H1 (cell line): ENCODE results near the gene SBNO2. TPM values are rescaled to one million over a fixed set of nuclear protein-coding genes. Genes with fewer than 3 reads are reported as not detected.

Source experiments
- CTCF ChIA-PET: fragments of 300-600 bp; sonication (Branson Sonifier 250); formaldehyde crosslinking; loops from one replicate; lab custom pipeline; 2021; ENCODE audit not compliant: partially characterized antibody; lab: Charles Lee
- POLR2A ChIA-PET: fragments of 300-600 bp; sonication (Branson Sonifier 250); formaldehyde crosslinking; loops from one replicate; lab custom pipeline; 2021; ENCODE audit warnings: inconsistent platforms; ENCODE audit not compliant: partially characterized antibody; lab: Charles Lee
- DNase-seq, 2 experiments: peaks; one replicate each; pipeline versions ENCODE4 v3.0.0 to v3.0.0-alpha.2; 2010 to 2022; ENCODE audit warnings: low spot score in 2 of 2, low read depth in 1 of 2, mixed read lengths in 1 of 2
- FAIRE-seq: peaks from 2 replicates; lab custom pipeline; 2011; peaks lifted over from hg19 to GRCh38; lab: Jason Lieb, UNC
- H2AFZ ChIP-seq: 2 replicates; pipeline ENCODE4 v1.8.1; 2012; ENCODE audit warnings: low read length, inconsistent platforms
- H2AK5ac ChIP-seq: 2 replicates; pipeline ENCODE4 v1.6.1; 2013; ENCODE audit warnings: low read depth, low read length
- H2BK120ac ChIP-seq: replicated peaks from 2 replicates; pipeline ENCODE3; 2013; ENCODE audit warnings: low read depth, low read length, inconsistent platforms
- H2BK12ac ChIP-seq: 2 replicates; pipeline ENCODE4 v1.6.1; 2013; ENCODE audit warnings: low read depth, low read length
- H2BK15ac ChIP-seq: 2 replicates; pipeline ENCODE4 v1.6.1; 2013; ENCODE audit warnings: low read length
- H2BK20ac ChIP-seq: 2 replicates; pipeline ENCODE4 v1.6.1; 2013; ENCODE audit warnings: low read length
- H2BK5ac ChIP-seq: 2 replicates; pipeline ENCODE4 v1.6.1; 2013; ENCODE audit warnings: low read depth, low read length
- H3K14ac ChIP-seq: 2 replicates; pipeline ENCODE4 v1.6.1; 2013; ENCODE audit warnings: inconsistent platforms; ENCODE audit not compliant: insufficient read length
- H3K18ac ChIP-seq: 2 replicates; pipeline ENCODE4 v1.6.1; 2013; ENCODE audit warnings: low read length; ENCODE audit errors: extremely low read depth
- H3K23ac ChIP-seq: 2 replicates; pipeline ENCODE4 v1.6.1; 2013; ENCODE audit warnings: inconsistent platforms; ENCODE audit not compliant: insufficient read length
- H3K23me2 ChIP-seq: 2 replicates; pipeline ENCODE4 v1.6.1; 2013; ENCODE audit warnings: low read depth, low read length
- H3K27ac ChIP-seq: 2 replicates; pipeline ENCODE4 v1.6.1; 2011; ENCODE audit warnings: low read depth, low read length, inconsistent platforms
- H3K27me3 ChIP-seq, 4 experiments: replicated peaks in 1 of 4; 1 replicate in 1 of 4; 2 replicates in 3 of 4; pipeline versions ENCODE4 v1.6.1 to v1.8.1; 2011 to 2013; ENCODE audit warnings: low read length in 3 of 4, mild to moderate bottlenecking in 3 of 4, inconsistent platforms in 2 of 4, mixed read lengths in 2 of 4, moderate library complexity in 1 of 4; ENCODE audit not compliant: control insufficient read depth in 3 of 4, insufficient read depth in 3 of 4; ENCODE audit errors: extremely low read depth in 1 of 4
- H3K36me3 ChIP-seq, 4 experiments: 2 replicates each; pipeline versions ENCODE4 v1.6.1 to v1.8.1; 2011 to 2013; ENCODE audit warnings: mild to moderate bottlenecking in 4 of 4, low read length in 3 of 4, moderate library complexity in 2 of 4, control low read depth in 1 of 4, inconsistent platforms in 1 of 4; ENCODE audit not compliant: insufficient read depth in 4 of 4, control insufficient read depth in 2 of 4
- H3K4ac ChIP-seq: replicated peaks from 2 replicates; pipeline ENCODE3; 2013; ENCODE audit warnings: low read length, low read depth, mixed read lengths, inconsistent platforms; ENCODE audit not compliant: insufficient read length
- H3K4me1 ChIP-seq, 4 experiments: replicated peaks in 1 of 4; 1 replicate in 1 of 4; 2 replicates in 3 of 4; pipeline versions ENCODE4 v1.6.1 to v1.8.1; 2011 to 2013; ENCODE audit warnings: low read length in 3 of 4, inconsistent platforms in 2 of 4, mixed read lengths in 1 of 4; ENCODE audit not compliant: insufficient read depth in 4 of 4, control insufficient read depth in 3 of 4
- H3K4me2 ChIP-seq, 2 experiments: 2 replicates each; pipeline versions ENCODE4 v1.6.1 to v1.8.1; 2011 to 2013; ENCODE audit warnings: low read depth in 2 of 2, low read length in 2 of 2, control low read depth in 1 of 2, inconsistent platforms in 1 of 2, mild to moderate bottlenecking in 1 of 2; ENCODE audit not compliant: insufficient read depth in 1 of 2
- H3K4me3 ChIP-seq, 4 experiments: fragments of 200-600, 300-600 bp in 1 of 4; sonication (generic), shearing (Covaris generic), sonication (Bioruptor Twin) in 1 of 4; 2 replicates each; pipeline versions ENCODE4 v1.5.1 to v1.8.1; 2011 to 2016; ENCODE audit warnings: low read length in 4 of 4, low read depth in 3 of 4, control low read depth in 2 of 4, inconsistent platforms in 2 of 4, mild to moderate bottlenecking in 2 of 4, mixed read lengths in 1 of 4, moderate library complexity in 1 of 4; ENCODE audit not compliant: insufficient read depth in 2 of 4; ENCODE audit errors: extremely low read depth in 1 of 4
- H3K56ac ChIP-seq: replicated peaks from 2 replicates; pipeline ENCODE3; 2013; ENCODE audit warnings: low read depth, mild to moderate bottlenecking, mixed read lengths, low read length, inconsistent platforms; ENCODE audit not compliant: insufficient read length
- H3K79me1 ChIP-seq: 2 replicates; pipeline ENCODE4 v1.6.1; 2013; ENCODE audit warnings: low read depth, low read length, control low read depth
- H3K79me2 ChIP-seq, 2 experiments: 2 replicates each; pipeline versions ENCODE4 v1.6.1 to v1.8.1; 2012 to 2013; ENCODE audit warnings: low read length in 2 of 2, mild to moderate bottlenecking in 2 of 2, inconsistent platforms in 1 of 2; ENCODE audit not compliant: insufficient read depth in 2 of 2, control insufficient read depth in 1 of 2
- H3K9ac ChIP-seq, 4 experiments: replicated peaks in 1 of 4; 1 replicate in 1 of 4; 2 replicates in 3 of 4; pipeline versions ENCODE4 v1.6.1 to v1.8.1; 2011 to 2013; ENCODE audit warnings: low read depth in 3 of 4, low read length in 3 of 4, control low read depth in 2 of 4, mild to moderate bottlenecking in 2 of 4, moderate library complexity in 2 of 4, inconsistent platforms in 1 of 4; ENCODE audit errors: extremely low read depth in 1 of 4
- H3K9me3 ChIP-seq, 2 experiments: 2 replicates each; pipeline versions ENCODE4 v1.6.1 to v1.8.1; 2012 to 2013; ENCODE audit warnings: mild to moderate bottlenecking in 2 of 2, moderate library complexity in 2 of 2, control low read depth in 1 of 2, inconsistent platforms in 1 of 2, low read depth in 1 of 2, low read length in 1 of 2, mixed read lengths in 1 of 2; ENCODE audit not compliant: insufficient read depth in 2 of 2
- H4K20me1 ChIP-seq, 2 experiments: replicated peaks in 1 of 2; 2 replicates each; pipeline versions ENCODE3 to v1.8.1; 2011 to 2013; ENCODE audit warnings: inconsistent platforms in 2 of 2, low read length in 2 of 2, mild to moderate bottlenecking in 1 of 2; ENCODE audit not compliant: insufficient read depth in 2 of 2, control insufficient read depth in 1 of 2
- H4K5ac ChIP-seq: 2 replicates; pipeline ENCODE4 v1.6.1; 2013; ENCODE audit warnings: low read length, low read depth, mixed read lengths, inconsistent platforms; ENCODE audit not compliant: insufficient read length
- H4K8ac ChIP-seq: 2 replicates; pipeline ENCODE4 v1.8.0; 2013; ENCODE audit warnings: mild to moderate bottlenecking, moderate library complexity, low read length, inconsistent platforms; ENCODE audit not compliant: insufficient read depth; ENCODE audit errors: extremely low read depth
- H4K91ac ChIP-seq: replicated peaks from 2 replicates; pipeline ENCODE3; 2013; ENCODE audit warnings: low read length, mixed read lengths, inconsistent platforms; ENCODE audit not compliant: insufficient read length
- CHD1 ChIP-seq: IDR thresholded peaks from 2 replicates; pipeline ENCODE4 v1.6.1; 2012; ENCODE audit warnings: low read depth, low read length, improper control_type of control experiment
- FOSL1 ChIP-seq: IDR thresholded peaks from 2 replicates; pipeline ENCODE4 v1.6.1; 2011; ENCODE audit warnings: mild to moderate bottlenecking, low read depth, low read length, moderate library complexity; ENCODE audit not compliant: insufficient read depth
- SAP30 ChIP-seq: fragments of 300-600 bp; sonication (generic); IDR thresholded peaks from 2 replicates; pipeline ENCODE4 v1.7.1; 2012; ENCODE audit warnings: low read length, moderate library complexity, mild to moderate bottlenecking, inconsistent platforms; ENCODE audit not compliant: insufficient read depth, insufficient replicate concordance
- SIN3A ChIP-seq, 2 experiments: IDR thresholded peaks in 1 of 2; conservative IDR thresholded peaks in 1 of 2; 2 replicates each; pipeline ENCODE4 v1.6.1; 2011 to 2012; ENCODE audit warnings: low read length in 2 of 2, improper control_type of control experiment in 1 of 2, low read depth in 1 of 2, mild to moderate bottlenecking in 1 of 2
- TEAD4 ChIP-seq: IDR thresholded peaks from 2 replicates; pipeline ENCODE4 v1.6.1; 2012; ENCODE audit warnings: low read depth, low read length, inconsistent platforms, mixed read lengths
- YY1 ChIP-seq: IDR thresholded peaks from 2 replicates; pipeline ENCODE4 v1.6.1; 2011; ENCODE audit warnings: low read depth, mild to moderate bottlenecking, low read length
- WGBS, 2 experiments: shearing (Covaris generic) in 1 of 2; methylation state at CpG; one replicate each; pipeline versions ENCODE4 v1.1.6 to v1.1.7; 2013 to 2015; ENCODE audit warnings: low lambda C conversion rate in 2 of 2, mixed read lengths in 2 of 2, inconsistent platforms in 1 of 2, low coverage in 1 of 2, missing lambda C conversion rate in 1 of 2; ENCODE audit not compliant: insufficient replicate concordance in 2 of 2, insufficient coverage in 1 of 2, insufficient read length in 1 of 2; ENCODE audit errors: extremely low coverage in 1 of 2, missing lambda C conversion rate in 1 of 2; 5-methylcytosine and 5-hydroxymethylcytosine counted together
- polyA plus RNA-seq, 7 experiments: library from polyadenylated mRNA; depleted of rRNA in 3 of 7; stranded (reverse) in 5 of 7; unstranded in 2 of 7; fragments of >200 nt in 5 of 7; fragments of 200-250 nt in 2 of 7; gene quantifications; 1 replicate in 5 of 7; 2 replicates in 1 of 7; 4 replicates in 1 of 7; pipeline versions ENCODE4 v1.2.1 to v1.2.3, GENCODE V29; 2011 to 2013; ENCODE audit warnings: missing spikeins in 2 of 7, mixed read lengths in 2 of 7
- total RNA-seq: library from RNA; stranded (reverse); fragmentation: NEBNext Ultra II Directional; extraction: Animal tissue kit (Norgen Biotek cat#: 25700); gene quantifications from 2 replicates; pipeline ENCODE4 v1.2.1, GENCODE V29; 2021
- TF ChIP-seq, protein P1 (sequence below): IDR thresholded peaks from 2 replicates; pipeline ENCODE4 v1.6.1; 2012; ENCODE audit warnings: inconsistent platforms

Gene SBNO2
- total and polyA plus RNA-seq, 2 of the 8 experiments (the other 6 are each of a cell fraction or from before 2014, with no cell fraction given) = 12.2 to 31.4 TPM

DNA sequence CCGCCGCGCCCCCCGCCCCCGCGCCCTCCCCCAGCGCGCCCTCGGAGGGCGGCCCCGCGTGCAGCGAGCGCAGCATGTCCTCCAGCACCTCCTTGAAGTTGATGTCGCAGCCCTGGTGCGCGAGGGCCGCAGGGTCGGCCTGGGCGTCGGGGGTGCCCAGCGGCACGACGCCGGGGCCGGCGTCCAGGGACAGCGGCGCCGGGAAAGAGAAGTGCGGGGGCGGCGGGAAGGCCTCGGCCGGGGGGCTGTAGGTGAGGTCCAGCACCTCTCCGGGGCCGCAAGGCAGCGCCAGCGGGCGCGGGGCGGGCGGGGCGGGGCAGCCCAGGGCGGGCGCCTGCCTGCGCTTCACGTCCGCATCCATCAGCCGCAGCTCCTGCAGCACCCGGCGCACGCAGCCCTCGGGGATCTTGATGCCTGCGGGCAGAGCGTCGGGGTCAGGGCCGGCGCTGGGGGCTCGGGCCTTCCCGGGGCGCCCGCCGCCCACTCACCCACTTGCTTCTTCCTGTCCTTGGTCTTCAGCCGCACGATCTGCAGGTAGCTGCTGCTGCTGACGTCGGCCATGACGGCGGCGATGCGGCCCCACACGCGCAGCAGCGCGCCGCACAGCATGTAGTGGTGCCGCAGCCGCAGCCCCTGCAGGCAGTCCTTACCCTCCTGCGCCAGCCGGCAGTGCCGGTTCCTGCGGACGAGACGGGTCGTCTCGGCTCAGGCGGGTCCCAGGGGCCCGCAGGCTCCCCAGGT is 65.6 kb downstream of the SBNO2 start:
- H2AK5ac ChIP-seq = no peak overlapping the region
- DNase-seq = no peak
- peaks cover 8 to 38% (median 17%) of the 10 kb centered on the region in 4 experiments; a peak in 6 of 8 replicates for H3K36me3 ChIP-seq
- no peak overlapping the region for H2BK15ac ChIP-seq
- CTCF ChIA-PET = interaction anchor here (1.1 kb wide), 1 partner anchor 10 kb away, joined by 5 read pairs; no protein-coding TSS in a partner anchor
- H3K79me1 ChIP-seq = peaks cover 2% of the 10 kb centered on the region
- 94% methylated on average over 52 of the region's 89 CpGs; no CpG with 5 or more reads in 1 of the 2 experiments for WGBS, 2 experiments
- H3K27me3 ChIP-seq = no peaks in the 10 kb centered on the region
- H3K27ac ChIP-seq = no peak overlapping the region
- H3K9me3 ChIP-seq = no peaks in the 10 kb centered on the region
- H3K23ac ChIP-seq = no peak overlapping the region
- no peak overlapping the region for H3K4me2 ChIP-seq
- no peak overlapping the region for H2AFZ ChIP-seq
- H2BK12ac ChIP-seq = no peak overlapping the region
- TF ChIP-seq FOSL1 = no peak
- no peak for TF ChIP-seq TEAD4
- 0 out of 2 replicates have a peak, but pooled peaks have one; percentile 8 for TF ChIP-seq YY1
- TF ChIP-seq, protein P1, sequence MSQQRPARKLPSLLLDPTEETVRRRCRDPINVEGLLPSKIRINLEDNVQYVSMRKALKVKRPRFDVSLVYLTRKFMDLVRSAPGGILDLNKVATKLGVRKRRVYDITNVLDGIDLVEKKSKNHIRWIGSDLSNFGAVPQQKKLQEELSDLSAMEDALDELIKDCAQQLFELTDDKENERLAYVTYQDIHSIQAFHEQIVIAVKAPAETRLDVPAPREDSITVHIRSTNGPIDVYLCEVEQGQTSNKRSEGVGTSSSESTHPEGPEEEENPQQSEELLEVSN = no peak
- TF ChIP-seq SAP30 = no peak
- TF ChIP-seq CHD1 = no peak
- TF ChIP-seq SIN3A (conservative IDR thresholded peaks at IDR 0.05 in 1 of 2, IDR thresholded peaks at IDR 0.05 in 1 of 2; ENCODE audit: low read depth in 1 of 2, low read length in 2 of 2) = no peak
- TF ChIP-seq, all 59 proteins: peak for 1
- Histone ChIP-seq H3K4me1 (peaks cover 0 to 12% (median 6%) of the 10 kb centered on the region in 4 experiments; a peak in 5 of 7 replicates), H4K5ac (no peak overlapping the region), H4K20me1 (peaks cover 5 to 14% of the 10 kb centered on the region in 2 experiments), H3K23me2 (peaks cover 7% of the 10 kb centered on the region; the same call in 1 of the 2 replicates), H3K79me2 (no peaks in the 10 kb centered on the region; a peak in 1 of 4 replicates), H3K56ac (no peak overlapping the region), H2BK120ac (no peak overlapping the region), H3K4me3 (no peak overlapping the region), H4K91ac (no peak overlapping the region), H2BK5ac (no peak overlapping the region), H3K4ac (no peak overlapping the region), H3K14ac (no peak overlapping the region), H3K9ac (no peak overlapping the region), H2BK20ac (no peak overlapping the region), H3K18ac (no peak overlapping the region), H4K8ac (no peak overlapping the region)
- FAIRE-seq = no peak
- POLR2A ChIA-PET = interaction anchor here (1.0 to 9.8 kb wide), 6 partner anchors 10 to 121 kb away, joined by 3 to 116 read pairs (median 4); no protein-coding TSS in a partner anchor
